Liver (tissue), 3 donors: ENCODE results near the gene COPG2.

Experiments
- CTCF ChIP-seq: fragments of 150-350 bp; IDR thresholded peaks from 2 replicates; pipeline ENCODE4 v1.5.1; 2017; ENCODE audit warnings: improper control_type of control experiment, low read depth, low read length; ENCODE audit not compliant: missing input control
- HNF4G ChIP-seq: IDR thresholded peaks from 2 replicates; pipeline ENCODE4 v1.6.1; 2016; ENCODE audit warnings: antibody characterized with exemption
- JUND ChIP-seq, 2 donors: IDR thresholded peaks; 2 replicates each; pipeline ENCODE4 v1.6.1; 2016; ENCODE audit warnings: antibody characterized with exemption in 2 of 2
- TAF1 ChIP-seq: conservative IDR thresholded peaks from 2 replicates; pipeline ENCODE4 v1.6.1; 2016; ENCODE audit warnings: antibody characterized with exemption, mild to moderate bottlenecking
- YY1 ChIP-seq: IDR thresholded peaks from 2 replicates; pipeline ENCODE4 v1.6.1; 2016; ENCODE audit warnings: antibody characterized with exemption, mild to moderate bottlenecking
- TF ChIP-seq, protein P1 (sequence below): IDR thresholded peaks from 2 replicates; pipeline ENCODE4 v1.6.1; 2016; ENCODE audit warnings: antibody characterized with exemption, mild to moderate bottlenecking
- donor health status: healthy.
- donor health status: healthy.

- no peak for TF ChIP-seq CTCF
- no peak for TF ChIP-seq HNF4G
- TF ChIP-seq, protein P1, sequence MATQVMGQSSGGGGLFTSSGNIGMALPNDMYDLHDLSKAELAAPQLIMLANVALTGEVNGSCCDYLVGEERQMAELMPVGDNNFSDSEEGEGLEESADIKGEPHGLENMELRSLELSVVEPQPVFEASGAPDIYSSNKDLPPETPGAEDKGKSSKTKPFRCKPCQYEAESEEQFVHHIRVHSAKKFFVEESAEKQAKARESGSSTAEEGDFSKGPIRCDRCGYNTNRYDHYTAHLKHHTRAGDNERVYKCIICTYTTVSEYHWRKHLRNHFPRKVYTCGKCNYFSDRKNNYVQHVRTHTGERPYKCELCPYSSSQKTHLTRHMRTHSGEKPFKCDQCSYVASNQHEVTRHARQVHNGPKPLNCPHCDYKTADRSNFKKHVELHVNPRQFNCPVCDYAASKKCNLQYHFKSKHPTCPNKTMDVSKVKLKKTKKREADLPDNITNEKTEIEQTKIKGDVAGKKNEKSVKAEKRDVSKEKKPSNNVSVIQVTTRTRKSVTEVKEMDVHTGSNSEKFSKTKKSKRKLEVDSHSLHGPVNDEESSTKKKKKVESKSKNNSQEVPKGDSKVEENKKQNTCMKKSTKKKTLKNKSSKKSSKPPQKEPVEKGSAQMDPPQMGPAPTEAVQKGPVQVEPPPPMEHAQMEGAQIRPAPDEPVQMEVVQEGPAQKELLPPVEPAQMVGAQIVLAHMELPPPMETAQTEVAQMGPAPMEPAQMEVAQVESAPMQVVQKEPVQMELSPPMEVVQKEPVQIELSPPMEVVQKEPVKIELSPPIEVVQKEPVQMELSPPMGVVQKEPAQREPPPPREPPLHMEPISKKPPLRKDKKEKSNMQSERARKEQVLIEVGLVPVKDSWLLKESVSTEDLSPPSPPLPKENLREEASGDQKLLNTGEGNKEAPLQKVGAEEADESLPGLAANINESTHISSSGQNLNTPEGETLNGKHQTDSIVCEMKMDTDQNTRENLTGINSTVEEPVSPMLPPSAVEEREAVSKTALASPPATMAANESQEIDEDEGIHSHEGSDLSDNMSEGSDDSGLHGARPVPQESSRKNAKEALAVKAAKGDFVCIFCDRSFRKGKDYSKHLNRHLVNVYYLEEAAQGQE = no peak
- no peak for TF ChIP-seq TAF1
- TF ChIP-seq YY1 = no peak
- TF ChIP-seq JUND (IDR thresholded peaks at IDR 0.05) = no peak
These were observed 33.1 kb upstream of the COPG2 start for GRCh38 chr7:130701650-130702049.
